GM21576 (cell line): Measurements from ENCODE around the gene ZMYND11.
"Not testable (repeated sequence)": the region's sequence is repeated elsewhere in the genome, so short reads cannot be mapped to it uniquely, and the experiment has no call there.

Experiments
- ATAC-seq: cut with Tn5 transposase; IDR thresholded peaks from one replicate; pipeline ENCODE4 v1.9.1; 2021; ENCODE audit warnings: mild to moderate bottlenecking, moderate library complexity; ENCODE audit not compliant: unreplicated experiment

Gene ZMYND11

GRCh38 chr10:279232-279631 is 144.0 kb downstream of the ZMYND11 start:
- ATAC-seq = no peak

- ATAC-seq = no peak
Observed at GRCh38 chr10:279655-280054, 144.4 kb downstream of the ZMYND11 start.

GRCh38 chr10:282294-283139 is 147.3 kb downstream of the ZMYND11 start:
- ATAC-seq = peak; percentile 51

- ATAC-seq = peak; percentile 4
Observed at GRCh38 chr10:283140-283479, 147.9 kb downstream of the ZMYND11 start.

GRCh38 chr10:283916-284356 is 148.7 kb downstream of the ZMYND11 start:
- ATAC-seq = peak; percentile 82

- no peak for ATAC-seq
Observed at GRCh38 chr10:285216-285615, 150.0 kb downstream of the ZMYND11 start.

GRCh38 chr10:287026-287709 is 151.9 kb downstream of the ZMYND11 start:
- no peak for ATAC-seq

- no peak for ATAC-seq
Observed at GRCh38 chr10:287814-288213, 152.6 kb downstream of the ZMYND11 start.

- no peak for ATAC-seq
Observed at GRCh38 chr10:288316-289200, 153.3 kb downstream of the ZMYND11 start.

GRCh38 chr10:289581-289980 is 154.3 kb downstream of the ZMYND11 start:
- no peak for ATAC-seq

GRCh38 chr10:290026-290725 is 154.9 kb downstream of the ZMYND11 start:
- ATAC-seq = no peak

GRCh38 chr10:293636-294035 is 158.4 kb downstream of the ZMYND11 start:
- ATAC-seq = no peak

- ATAC-seq = no peak
Observed at GRCh38 chr10:297567-297966, 162.3 kb downstream of the ZMYND11 start.

GRCh38 chr10:298033-298432 is 162.8 kb downstream of the ZMYND11 start:
- ATAC-seq = no peak

- peak; percentile 51 for ATAC-seq
Observed at GRCh38 chr10:299512-299911, 164.3 kb downstream of the ZMYND11 start.

GRCh38 chr10:299969-300368 is 164.7 kb downstream of the ZMYND11 start:
- peak; percentile 77 for ATAC-seq

GRCh38 chr10:300580-300979 is 165.3 kb downstream of the ZMYND11 start:
- not testable (repeated sequence) for ATAC-seq

GRCh38 chr10:301536-301935 is 166.3 kb downstream of the ZMYND11 start:
- no peak for ATAC-seq
